Stimulated activated CD8-positive, alpha-beta memory T cell treated with anti-CD3 and anti-CD28 coated beads, Interleukin-4, amount 100 ng/mL, for 1 hour (primary cell): ENCODE data around the gene CASP5.
"Not testable (repeated sequence)": the region's sequence is repeated elsewhere in the genome, so short reads cannot be mapped to it uniquely, and the experiment has no call there.

Experiments used
- DNase-seq, 2 donors: peaks; one replicate each; pipeline ENCODE4 v3.0.0-alpha.2; 2020; ENCODE audit warnings: low read depth in 2 of 2, low spot score in 1 of 2

The CASP5 gene

GRCh38 chr11:105023003-105023402 lies at the start of gene CASP5:
Gene CASP5 (minus strand): TSS chr11:105023168. CDS start chr11:105023136, 32 bp downstream.
- DNase-seq, result no peak

GRCh38 chr11:105072080-105072479 lies 49.1 kb upstream of the CASP5 start:
- DNase-seq, result not testable (repeated sequence)

- DNase-seq, result no peak
Measured at GRCh38 chr11:105071089-105071732, 48.2 kb upstream of the CASP5 start.

- DNase-seq, result no peak
Measured at GRCh38 chr11:105070306-105070705, 47.3 kb upstream of the CASP5 start.

GRCh38 chr11:105069749-105070148 lies 46.8 kb upstream of the CASP5 start:
- not testable (repeated sequence) for DNase-seq

GRCh38 chr11:105063245-105063941 lies 40.4 kb upstream of the CASP5 start:
- DNase-seq, result not testable (repeated sequence)

- DNase-seq, result no peak
Measured at GRCh38 chr11:105057432-105057831, 34.5 kb upstream of the CASP5 start.

- DNase-seq, result no peak
Measured at GRCh38 chr11:105056446-105056845, 33.5 kb upstream of the CASP5 start.

GRCh38 chr11:105054723-105055493 lies 31.9 kb upstream of the CASP5 start:
- DNase-seq, result no peak

- DNase-seq, result no peak
Measured at GRCh38 chr11:105052487-105052886, 29.5 kb upstream of the CASP5 start.

- DNase-seq, result no peak
Measured at GRCh38 chr11:105051559-105051958, 28.6 kb upstream of the CASP5 start.

GRCh38 chr11:105049481-105049880 lies 26.5 kb upstream of the CASP5 start:
- no peak for DNase-seq

GRCh38 chr11:105046898-105047579 lies 24.1 kb upstream of the CASP5 start:
- DNase-seq, result no peak

GRCh38 chr11:105045676-105046296 lies 22.8 kb upstream of the CASP5 start:
- no peak for DNase-seq

GRCh38 chr11:105044557-105045524 lies 21.9 kb upstream of the CASP5 start, which contains the start of gene CARD16:
Gene CARD16 (minus strand): TSS chr11:105045335. CDS start chr11:105045297, 38 bp downstream.
- DNase-seq, result peak in 1 of 2 donors; percentile 24

- no peak for DNase-seq
Measured at GRCh38 chr11:105042178-105042577, 19.2 kb upstream of the CASP5 start.

GRCh38 chr11:105040703-105041102 lies 17.7 kb upstream of the CASP5 start:
- no peak for DNase-seq

- DNase-seq, result no peak
Measured at GRCh38 chr11:105034813-105035620, 12.0 kb upstream of the CASP5 start, which contains the start of gene CASP1. Gene CASP1 (minus strand): TSS chr11:105035144. CDS start chr11:105035113, 31 bp downstream.

- DNase-seq, result not testable (repeated sequence)
Measured at GRCh38 chr11:105034388-105034787, 11.4 kb upstream of the CASP5 start.
